Neutrophil (primary cell): Measurements from ENCODE around the gene TMEM271.

Experiments
- H3K27ac ChIP-seq: fragments of 200-600 bp; sonication (generic); 2 replicates; pipeline ENCODE4 v1.5.1; 2016; ENCODE audit warnings: mild to moderate bottlenecking, moderate library complexity
- H3K27me3 ChIP-seq: fragments of 200-600 bp; sonication (generic); 2 replicates; pipeline ENCODE4 v1.6.0; 2016; ENCODE audit warnings: mild to moderate bottlenecking
- H3K36me3 ChIP-seq: fragments of 200-600 bp; sonication (generic); 2 replicates; pipeline ENCODE4 v1.5.1; 2017
- H3K4me1 ChIP-seq, 2 experiments: fragments of 200-600 bp in 1 of 2; sonication (generic) in 1 of 2; 1 replicate in 1 of 2; 2 replicates in 1 of 2; pipeline versions ENCODE4 v1.5.1 to v1.6.1; 2013 to 2016; ENCODE audit warnings: low read depth in 1 of 2, low read length in 1 of 2, mild to moderate bottlenecking in 1 of 2, moderate library complexity in 1 of 2; ENCODE audit not compliant: control insufficient read depth in 1 of 2, insufficient read depth in 1 of 2
- H3K4me3 ChIP-seq, 2 experiments: fragments of 200-600 bp in 1 of 2; sonication (generic) in 1 of 2; 1 replicate in 1 of 2; 2 replicates in 1 of 2; pipeline ENCODE4 v1.5.1; 2013 to 2016; ENCODE audit warnings: low read depth in 1 of 2, low read length in 1 of 2, mild to moderate bottlenecking in 1 of 2, moderate library complexity in 1 of 2
- H3K9me3 ChIP-seq: fragments of 200-600 bp; sonication (generic); 2 replicates; pipeline ENCODE4 v1.5.1; 2016
- TF ChIP-seq, protein P1 (sequence below): fragments of 200-600 bp; sonication (generic); IDR thresholded peaks from 2 replicates; pipeline ENCODE4 v1.5.1; 2016; ENCODE audit warnings: antibody characterized with exemption

The TMEM271 gene

DNA sequence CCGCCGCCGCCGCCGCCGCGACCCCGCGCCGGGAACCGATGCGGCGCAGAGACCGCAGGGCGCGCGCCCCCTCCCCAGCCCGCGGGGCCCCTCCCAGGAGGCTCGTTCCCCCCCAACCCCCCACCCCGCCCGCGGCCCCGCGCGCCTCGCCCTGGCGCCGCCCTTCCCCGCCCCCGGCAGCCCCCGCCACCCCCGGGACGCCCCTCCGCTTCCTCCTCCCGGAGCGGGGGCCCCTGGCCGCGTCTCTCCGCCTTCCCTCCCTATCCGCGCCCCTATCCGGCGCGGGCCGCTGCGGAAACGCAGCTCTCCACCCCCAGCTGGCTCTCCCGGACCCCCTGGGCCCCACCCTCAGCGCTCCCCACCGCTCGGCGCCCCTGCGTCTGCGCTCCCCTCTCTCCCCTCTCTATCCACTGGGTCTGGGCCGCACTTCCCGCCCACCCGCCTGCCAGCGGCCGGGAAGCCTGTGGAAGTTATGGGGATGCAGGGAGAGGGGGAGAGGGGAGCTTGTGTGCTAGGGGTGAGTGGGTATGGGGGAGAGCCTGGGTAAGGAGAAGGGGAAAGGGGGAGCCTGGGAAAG lies at the start of gene TMEM271:
Gene TMEM271 (minus strand): TSS at position 51 of the 577 bp plus-strand sequence. CDS start 233 bp downstream, outside the sequence.
- H3K9me3 ChIP-seq: no peaks in the 10 kb centered on the region
- peaks cover 98% of the 10 kb centered on the region for H3K27me3 ChIP-seq
- H3K36me3 ChIP-seq: no peaks in the 10 kb centered on the region
- no peak within 1 kb of the TSS for H3K27ac ChIP-seq
- no peaks in the 10 kb centered on the region for H3K4me1 ChIP-seq
- TF ChIP-seq, protein P1, sequence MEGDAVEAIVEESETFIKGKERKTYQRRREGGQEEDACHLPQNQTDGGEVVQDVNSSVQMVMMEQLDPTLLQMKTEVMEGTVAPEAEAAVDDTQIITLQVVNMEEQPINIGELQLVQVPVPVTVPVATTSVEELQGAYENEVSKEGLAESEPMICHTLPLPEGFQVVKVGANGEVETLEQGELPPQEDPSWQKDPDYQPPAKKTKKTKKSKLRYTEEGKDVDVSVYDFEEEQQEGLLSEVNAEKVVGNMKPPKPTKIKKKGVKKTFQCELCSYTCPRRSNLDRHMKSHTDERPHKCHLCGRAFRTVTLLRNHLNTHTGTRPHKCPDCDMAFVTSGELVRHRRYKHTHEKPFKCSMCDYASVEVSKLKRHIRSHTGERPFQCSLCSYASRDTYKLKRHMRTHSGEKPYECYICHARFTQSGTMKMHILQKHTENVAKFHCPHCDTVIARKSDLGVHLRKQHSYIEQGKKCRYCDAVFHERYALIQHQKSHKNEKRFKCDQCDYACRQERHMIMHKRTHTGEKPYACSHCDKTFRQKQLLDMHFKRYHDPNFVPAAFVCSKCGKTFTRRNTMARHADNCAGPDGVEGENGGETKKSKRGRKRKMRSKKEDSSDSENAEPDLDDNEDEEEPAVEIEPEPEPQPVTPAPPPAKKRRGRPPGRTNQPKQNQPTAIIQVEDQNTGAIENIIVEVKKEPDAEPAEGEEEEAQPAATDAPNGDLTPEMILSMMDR: no peak
- no peak within 1 kb of the TSS for H3K4me3 ChIP-seq

- Histone ChIP-seq H3K4me1 (no peaks in the 10 kb centered on the region), H3K27ac (no peak overlapping the region), H3K4me3 (no peak overlapping the region), H3K27me3 (no peaks in the 10 kb centered on the region), H3K9me3 (no peaks in the 10 kb centered on the region), H3K36me3 (no peaks in the 10 kb centered on the region)
- TF ChIP-seq, protein P1: no peak
Observed at GRCh38 chr4:625631-626161, 49.6 kb upstream of the TMEM271 start.

- TF ChIP-seq, protein P1: no peak
- no peaks in the 10 kb centered on the region for H3K4me1 ChIP-seq
- no peaks in the 10 kb centered on the region for H3K9me3 ChIP-seq
- no peak within 1 kb of the TSS for H3K27ac ChIP-seq
- no peaks in the 10 kb centered on the region for H3K36me3 ChIP-seq
- H3K4me3 ChIP-seq: no peak within 1 kb of the TSS
- no peaks in the 10 kb centered on the region for H3K27me3 ChIP-seq
Observed at GRCh38 chr4:624705-625590, 48.9 kb upstream of the TMEM271 start, which contains the start of gene PDE6B. Gene PDE6B (plus strand): TSS chr4:625573. CDS start chr4:625627, 54 bp downstream.

- Histone ChIP-seq H3K36me3 (no peaks in the 10 kb centered on the region), H3K4me3 (no peak overlapping the region), H3K27ac (no peak overlapping the region), H3K27me3 (no peaks in the 10 kb centered on the region), H3K9me3 (no peaks in the 10 kb centered on the region), H3K4me1 (no peaks in the 10 kb centered on the region)
- TF ChIP-seq, protein P1: no peak
Observed at GRCh38 chr4:623914-624566, 47.9 kb upstream of the TMEM271 start.
